Astrocyte of the spinal cord (primary cell): ENCODE results near the gene ICAM1.

Source experiments
- DNase-seq: peaks from one replicate; pipeline ENCODE4 v3.0.0; 2011; ENCODE audit warnings: low read depth, low spot score
- H3K4me3 ChIP-seq: 2 replicates; pipeline ENCODE4 v1.5.1; 2011; ENCODE audit warnings: low read depth, mild to moderate bottlenecking, low read length, moderate library complexity
- CTCF ChIP-seq: IDR thresholded peaks from 2 replicates; pipeline ENCODE4 v1.5.1; 2012; ENCODE audit warnings: low read depth, mild to moderate bottlenecking, low read length, inconsistent platforms
- in situ Hi-C: cut with HindIII; loops from 2 replicates; pipeline ENCODE4 v1.10.0; 2017; ENCODE audit warnings: low sequenced_read_pairs

The ICAM1 gene

GRCh38 chr19:10256551-10256950 is 14.4 kb upstream of the ICAM1 start:
- in situ Hi-C loops, result no loop called here
- no peak for DNase-seq
- no peak overlapping the region for H3K4me3 ChIP-seq
- no peak for TF ChIP-seq CTCF

DNA sequence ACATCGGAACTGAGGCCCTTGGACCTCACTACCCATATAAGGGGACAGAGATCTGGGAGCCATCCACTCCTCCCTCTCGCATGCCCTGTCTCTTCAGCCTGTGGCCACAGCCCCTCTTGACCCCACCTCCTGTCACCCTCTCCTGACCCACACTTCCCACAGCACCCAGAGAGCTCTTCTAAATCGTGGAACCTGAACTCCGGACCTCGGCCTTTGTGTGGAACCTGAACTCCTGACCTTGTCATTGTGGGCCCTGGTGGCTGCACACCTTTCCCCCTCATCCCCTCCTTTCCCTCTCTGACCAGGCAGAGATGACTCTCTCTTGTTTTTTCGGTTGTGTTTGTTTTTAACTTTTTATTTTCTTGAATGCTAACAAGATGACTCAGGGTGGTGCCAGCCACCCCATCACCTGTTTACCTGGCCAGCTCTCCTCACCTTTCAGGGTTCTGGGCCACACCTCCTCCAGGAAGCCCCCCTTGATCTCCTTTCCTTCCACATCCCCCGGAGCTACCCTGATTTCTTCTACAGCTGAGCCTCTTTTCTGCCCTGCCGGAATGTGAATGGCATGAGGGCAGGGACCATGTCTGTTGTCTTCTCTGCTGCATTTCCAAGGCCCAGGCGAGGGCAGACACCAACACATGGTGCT is 13.8 kb upstream of the ICAM1 start:
- no peak for DNase-seq
- no peak for TF ChIP-seq CTCF
- in situ Hi-C loops, result no loop called here
- no peak overlapping the region for H3K4me3 ChIP-seq

DNA sequence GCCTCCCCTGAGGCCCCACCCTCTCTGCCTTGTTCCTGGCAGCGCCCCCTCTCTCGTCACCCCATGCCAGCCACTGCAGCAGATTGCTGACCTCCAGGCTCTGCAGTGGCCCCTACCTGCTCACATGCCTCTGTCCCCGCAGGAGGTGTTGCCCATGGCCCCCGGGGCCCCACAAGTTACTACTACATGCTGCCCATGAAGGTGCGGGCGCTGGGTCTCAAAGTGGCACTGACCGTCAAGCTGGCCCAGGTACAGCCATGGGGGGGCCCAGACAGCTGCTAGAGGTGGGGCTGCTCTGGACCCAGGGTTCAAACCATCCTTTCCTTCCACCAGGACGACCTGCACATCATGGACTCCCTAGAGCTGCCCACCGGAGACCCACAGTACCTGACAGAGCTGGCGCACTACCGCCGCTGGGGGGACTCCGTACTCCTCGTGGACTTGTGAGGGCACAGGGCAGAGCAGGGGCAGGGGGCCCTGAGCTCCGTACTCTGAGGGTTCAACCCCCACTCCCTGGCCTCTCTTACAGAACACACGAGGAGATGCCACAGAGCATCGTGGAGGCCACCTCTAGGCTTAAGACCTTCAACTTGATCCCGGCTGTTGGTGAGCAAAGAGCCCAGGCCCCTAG is 12.7 kb upstream of the ICAM1 start:
- in situ Hi-C loops, result no loop called here
- TF ChIP-seq CTCF, result no peak
- H3K4me3 ChIP-seq, result no peak overlapping the region
- DNase-seq, result no peak

GRCh38 chr19:10259162-10259905 is 11.6 kb upstream of the ICAM1 start:
- no peak overlapping the region for H3K4me3 ChIP-seq
- peak; percentile 79 for TF ChIP-seq CTCF
- in situ Hi-C loops, result no loop called here
- DNase-seq, result peak; percentile 76

- in situ Hi-C loops, result no loop called here
- no peak for DNase-seq
- TF ChIP-seq CTCF, result no peak
- H3K4me3 ChIP-seq, result no peak overlapping the region
Observed at GRCh38 chr19:10260141-10260584, 10.8 kb upstream of the ICAM1 start.

- in situ Hi-C loops, result no loop called here
- no peak for TF ChIP-seq CTCF
- no peak for DNase-seq
- no peak overlapping the region for H3K4me3 ChIP-seq
Observed at GRCh38 chr19:10262771-10263170, 8.1 kb upstream of the ICAM1 start.
